ENCODE data around the gene CAPN8.
A peak's percentile ranks its signal among the peaks of the same experiment; 100 is the strongest.

Gene CAPN8

DNA sequence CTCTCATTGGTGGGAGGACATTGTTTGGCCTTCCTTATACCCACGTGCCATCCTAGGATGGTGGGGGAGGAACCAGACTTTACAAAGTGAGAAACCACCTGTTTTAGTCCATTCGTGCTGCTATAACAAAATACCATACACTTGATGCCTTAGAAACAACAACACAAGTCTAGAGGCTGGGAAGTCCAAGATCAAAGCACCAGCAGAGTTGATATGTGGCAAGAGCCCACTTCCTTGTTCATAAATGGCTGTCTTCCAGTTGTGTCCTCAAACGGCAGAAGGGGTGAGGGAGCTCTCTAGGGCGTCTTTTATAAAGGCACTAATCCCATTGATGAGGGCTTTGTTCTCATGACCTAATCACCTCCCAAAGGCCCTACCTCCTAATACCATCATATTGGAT is 31.1 kb downstream of the CAPN8 start:
- H3K27me3 ChIP-seq (ENCODE audit: insufficient read depth, low read depth, severe bottlenecking) = no peaks in the 10 kb centered on the region
- H3K27ac ChIP-seq = no peak overlapping the region
- TF ChIP-seq, protein P1, sequence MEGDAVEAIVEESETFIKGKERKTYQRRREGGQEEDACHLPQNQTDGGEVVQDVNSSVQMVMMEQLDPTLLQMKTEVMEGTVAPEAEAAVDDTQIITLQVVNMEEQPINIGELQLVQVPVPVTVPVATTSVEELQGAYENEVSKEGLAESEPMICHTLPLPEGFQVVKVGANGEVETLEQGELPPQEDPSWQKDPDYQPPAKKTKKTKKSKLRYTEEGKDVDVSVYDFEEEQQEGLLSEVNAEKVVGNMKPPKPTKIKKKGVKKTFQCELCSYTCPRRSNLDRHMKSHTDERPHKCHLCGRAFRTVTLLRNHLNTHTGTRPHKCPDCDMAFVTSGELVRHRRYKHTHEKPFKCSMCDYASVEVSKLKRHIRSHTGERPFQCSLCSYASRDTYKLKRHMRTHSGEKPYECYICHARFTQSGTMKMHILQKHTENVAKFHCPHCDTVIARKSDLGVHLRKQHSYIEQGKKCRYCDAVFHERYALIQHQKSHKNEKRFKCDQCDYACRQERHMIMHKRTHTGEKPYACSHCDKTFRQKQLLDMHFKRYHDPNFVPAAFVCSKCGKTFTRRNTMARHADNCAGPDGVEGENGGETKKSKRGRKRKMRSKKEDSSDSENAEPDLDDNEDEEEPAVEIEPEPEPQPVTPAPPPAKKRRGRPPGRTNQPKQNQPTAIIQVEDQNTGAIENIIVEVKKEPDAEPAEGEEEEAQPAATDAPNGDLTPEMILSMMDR (IDR thresholded peaks at IDR 0.05; ENCODE audit: low read depth, low read length) = no peak
- no peak for DNase-seq
- no peaks in the 10 kb centered on the region for H3K36me3 ChIP-seq
- H3K4me3 ChIP-seq (ENCODE audit: low read depth, low read length) = no peak overlapping the region
- H3K9me3 ChIP-seq (ENCODE audit: severe bottlenecking) = no peaks in the 10 kb centered on the region

DNA sequence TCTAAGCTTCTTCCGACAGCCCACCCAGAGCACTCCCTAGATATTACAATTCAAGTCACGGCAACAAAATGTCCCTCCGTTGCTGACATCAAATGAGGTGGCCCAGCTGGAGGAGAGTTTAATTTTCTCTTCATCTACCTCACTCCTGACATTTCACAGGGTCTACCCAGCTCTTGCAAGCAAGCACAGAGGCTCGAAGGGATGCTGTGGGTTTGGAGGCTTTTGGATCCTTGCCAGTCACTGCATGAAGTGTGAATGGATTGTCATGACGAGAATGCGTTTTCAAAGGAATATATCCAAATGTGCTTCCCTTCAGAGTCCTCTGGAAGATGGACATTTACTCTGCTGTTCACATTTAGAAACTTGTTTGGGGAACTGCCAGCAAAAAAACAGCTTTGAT is 33.5 kb downstream of the CAPN8 start:
- TF ChIP-seq, protein P1 (IDR thresholded peaks at IDR 0.05; ENCODE audit: low read depth, low read length) = no peak
- H3K9me3 ChIP-seq (ENCODE audit: severe bottlenecking) = no peaks in the 10 kb centered on the region
- H3K36me3 ChIP-seq = no peaks in the 10 kb centered on the region
- H3K27ac ChIP-seq = no peak overlapping the region
- no peak for DNase-seq
- no peaks in the 10 kb centered on the region for H3K27me3 ChIP-seq (ENCODE audit: insufficient read depth, low read depth, severe bottlenecking)
- H3K4me3 ChIP-seq (ENCODE audit: low read depth, low read length) = no peak overlapping the region

DNA sequence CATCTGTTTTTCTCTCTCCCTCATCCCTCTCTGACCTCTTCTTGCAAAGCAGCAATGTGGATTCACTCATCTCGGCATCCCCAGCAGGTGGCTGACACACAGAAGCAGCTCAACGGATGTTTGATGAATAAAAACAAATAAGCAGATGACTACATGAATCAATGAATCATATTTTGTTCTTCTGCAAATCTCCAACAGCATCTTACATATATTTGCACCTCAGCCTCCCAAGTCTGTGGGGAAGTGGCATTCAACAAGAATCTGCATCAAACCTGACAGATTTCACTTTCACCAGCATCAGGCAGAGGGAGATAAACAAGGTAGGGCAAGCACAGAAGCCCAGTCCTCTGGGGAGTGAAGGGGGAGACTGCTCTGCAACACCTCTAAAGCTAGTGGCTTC is 34.0 kb downstream of the CAPN8 start:
- TF ChIP-seq, protein P1 (IDR thresholded peaks at IDR 0.05; ENCODE audit: low read depth, low read length) = no peak
- Histone ChIP-seq H3K36me3 (no peaks in the 10 kb centered on the region), H3K27me3 (ENCODE audit: insufficient read depth, low read depth, severe bottlenecking) (no peaks in the 10 kb centered on the region), H3K27ac (no peak overlapping the region), H3K4me3 (ENCODE audit: low read depth, low read length) (no peak overlapping the region), H3K9me3 (ENCODE audit: severe bottlenecking) (no peaks in the 10 kb centered on the region)
- DNase-seq = no peak

DNA sequence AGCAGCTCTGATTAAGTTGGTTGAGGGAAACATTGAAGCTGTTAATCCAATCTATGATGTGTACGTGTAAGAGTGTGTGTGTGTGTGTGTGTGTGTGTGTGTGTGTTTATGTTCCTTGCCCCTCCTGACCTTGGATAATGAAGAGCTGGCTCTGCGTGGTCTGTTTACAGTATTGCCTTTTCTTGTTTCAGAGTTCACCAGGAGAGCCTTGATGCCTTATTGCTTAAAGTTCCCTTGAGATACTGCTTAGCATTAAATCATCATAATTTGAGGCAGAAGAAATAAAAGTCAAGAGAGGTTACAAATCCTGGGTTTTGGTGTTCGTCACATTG is 36.4 kb downstream of the CAPN8 start:
- Histone ChIP-seq H3K4me3 (ENCODE audit: low read depth, low read length) (no peak overlapping the region), H3K9me3 (ENCODE audit: severe bottlenecking) (no peaks in the 10 kb centered on the region), H3K36me3 (no peaks in the 10 kb centered on the region), H3K27ac (no peak overlapping the region), H3K27me3 (ENCODE audit: insufficient read depth, low read depth, severe bottlenecking) (no peaks in the 10 kb centered on the region)
- DNase-seq = no peak
- TF ChIP-seq, protein P1 (IDR thresholded peaks at IDR 0.05; ENCODE audit: low read depth, low read length) = no peak

DNA sequence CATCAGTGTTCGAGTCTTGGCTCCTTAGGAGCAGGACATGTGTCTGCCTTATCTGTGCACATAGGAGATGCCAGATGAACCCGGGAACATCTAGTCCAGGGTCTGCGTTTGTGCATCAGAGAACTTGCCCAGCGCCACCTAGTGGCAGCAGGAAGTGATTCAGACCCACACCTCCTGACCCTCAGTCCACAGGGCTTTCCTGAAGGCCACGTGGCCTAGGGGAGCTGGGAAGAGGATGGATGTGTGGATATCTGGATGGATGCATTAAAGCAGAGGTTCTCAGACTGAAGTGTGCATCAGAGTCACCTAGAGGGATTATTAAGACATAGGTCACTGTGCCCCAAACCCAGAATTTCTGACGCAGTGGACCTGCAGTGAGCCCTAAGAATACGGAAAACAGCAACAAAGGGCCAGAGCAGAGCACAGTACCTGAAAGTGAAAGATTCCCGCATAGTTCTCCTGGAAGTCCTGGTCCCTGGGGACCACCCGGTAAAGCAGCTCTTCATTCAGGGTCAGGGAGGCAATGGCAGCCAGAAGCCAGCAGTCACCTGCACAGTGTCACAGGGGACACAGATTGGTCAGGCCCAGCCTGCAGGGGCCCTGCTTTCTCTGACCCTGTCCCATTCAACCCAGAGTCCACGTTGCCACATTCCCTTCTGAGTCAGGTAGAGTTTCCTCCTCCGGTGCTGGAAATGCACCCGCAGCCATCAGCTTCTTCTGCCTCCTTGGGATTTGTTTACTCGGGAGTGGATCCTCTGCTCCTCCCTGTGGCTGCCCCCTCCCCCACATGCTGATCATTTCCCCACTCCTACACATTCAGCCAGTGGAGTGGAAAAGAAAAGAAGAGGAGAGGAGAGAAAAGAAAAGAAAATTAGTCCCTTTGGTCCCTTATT is 37.0 kb downstream of the CAPN8 start:
- TF ChIP-seq, protein P1 (IDR thresholded peaks at IDR 0.05; ENCODE audit: low read depth, low read length) = peak; percentile 73
- Histone ChIP-seq H3K4me3 (ENCODE audit: low read depth, low read length) (no peak overlapping the region), H3K9me3 (ENCODE audit: severe bottlenecking) (no peaks in the 10 kb centered on the region), H3K27me3 (ENCODE audit: insufficient read depth, low read depth, severe bottlenecking) (no peaks in the 10 kb centered on the region), H3K36me3 (no peaks in the 10 kb centered on the region), H3K27ac (no peak overlapping the region)
- peak; percentile 59 for DNase-seq

Measured in WERI-Rb-1 (cell line).